ENCODE results near the gene TIAM1. TPM values are rescaled to one million over a fixed set of nuclear protein-coding genes. Genes with fewer than 3 reads are reported as not detected.

The TIAM1 gene
- total RNA-seq, 4 donors from 2014 or later, result 0.66 to 3.5 (median 1.0) TPM

- Histone ChIP-seq H3K4me1 (no peaks in the 10 kb centered on the region), H3K4me3 (no peak overlapping the region), H3K36me3 (no peaks in the 10 kb centered on the region), H3K27ac (no peak overlapping the region), H3K27me3 (peaks cover 0 to under 1% (median 0%) of the 10 kb centered on the region in 3 donors), H3K9me3 (no peaks in the 10 kb centered on the region)
- intact Hi-C loops (cut with DNase I; ENCODE audit: low total_unique reads) (no loop called here), in situ Hi-C loops (cut with MboI; ENCODE audit: low sequenced_read_pairs in 4 of 4) (no loop called here)
- DNase-seq, result no peak
- no peak for ATAC-seq
- TF ChIP-seq POLR2A (IDR thresholded peaks at IDR 0.05), result no peak
- TF ChIP-seq CTCF (IDR thresholded peaks at IDR 0.05 in 4 of 5, conservative IDR thresholded peaks at IDR 0.05 in 1 of 5), result no peak
These were observed 179.1 kb downstream of the TIAM1 start for GRCh38 chr21:31164713-31165694.

DNA sequence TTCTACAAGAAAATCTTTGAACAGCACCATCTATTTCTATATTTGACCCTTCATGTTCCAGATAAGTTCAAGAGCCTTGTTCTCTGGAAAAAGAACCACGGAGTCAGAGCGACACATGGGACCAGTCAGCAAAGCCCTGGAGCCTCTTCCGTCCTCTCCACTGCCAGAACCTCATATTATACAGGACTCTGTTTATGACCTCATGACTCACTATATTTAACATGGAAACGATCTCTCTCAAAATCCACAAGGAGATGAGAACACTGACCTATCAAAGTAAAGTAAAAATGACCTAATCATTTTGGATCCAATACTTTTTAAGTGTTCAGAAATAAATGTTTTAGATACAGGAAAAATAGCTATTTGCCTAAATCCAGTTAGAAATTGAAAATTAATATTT lies 181.2 kb downstream of the TIAM1 start:
- no peak for ATAC-seq
- intact Hi-C loops (cut with DNase I; ENCODE audit: low total_unique reads), result no loop called here

DNA sequence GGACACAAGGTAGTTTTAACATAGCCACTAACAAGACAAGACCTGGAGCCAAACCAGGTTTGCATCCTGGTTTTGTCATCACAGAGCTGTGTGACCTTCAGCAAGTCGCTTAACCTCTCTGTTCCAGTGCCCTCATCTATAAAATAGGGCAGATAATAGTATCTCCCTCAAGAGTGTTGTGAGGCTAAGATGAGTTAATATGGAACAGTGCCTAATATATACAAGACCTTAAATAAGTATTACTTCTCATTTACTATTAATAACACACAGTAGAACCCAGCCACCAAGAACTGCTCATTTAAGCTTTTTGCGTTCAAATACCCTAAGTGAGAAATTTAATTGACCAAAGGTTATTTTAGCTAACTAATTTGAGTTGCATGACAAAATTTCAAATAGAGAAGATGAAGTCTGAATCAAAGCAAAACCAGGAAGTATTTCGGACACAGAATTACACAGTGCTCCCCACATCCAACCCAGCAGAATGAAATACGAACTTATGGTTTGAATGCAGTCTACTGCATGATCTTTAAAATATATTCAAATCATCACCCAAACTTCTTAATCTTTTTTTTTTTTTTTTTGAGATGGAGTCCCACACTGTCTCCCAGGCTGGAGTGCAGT lies 181.9 kb downstream of the TIAM1 start:
- Histone ChIP-seq H3K36me3 (no peaks in the 10 kb centered on the region), H3K4me3 (no peak overlapping the region), H3K27me3 (peaks cover 0 to 3% (median 0%) of the 10 kb centered on the region in 3 donors), H3K4me1 (no peaks in the 10 kb centered on the region), H3K9me3 (peaks cover 0 to 4% (median 0%) of the 10 kb centered on the region in 3 donors), H3K27ac (no peak overlapping the region)
- intact Hi-C loops (cut with DNase I; ENCODE audit: low total_unique reads) (no loop called here), in situ Hi-C loops (cut with MboI; ENCODE audit: low sequenced_read_pairs in 4 of 4) (no loop called here)
- ATAC-seq (no peak), DNase-seq (no peak)
- TF ChIP-seq CTCF (IDR thresholded peaks at IDR 0.05 in 4 of 5, conservative IDR thresholded peaks at IDR 0.05 in 1 of 5) (no peak), POLR2A (IDR thresholded peaks at IDR 0.05) (no peak)

More for the DNA sequence above, 181.2 kb downstream of the TIAM1 start:
- Histone ChIP-seq H3K27me3 (peaks cover 0 to 3% (median 0%) of the 10 kb centered on the region in 3 donors), H3K4me1 (no peaks in the 10 kb centered on the region), H3K4me3 (no peak overlapping the region), H3K36me3 (no peaks in the 10 kb centered on the region), H3K27ac (no peak overlapping the region), H3K9me3 (no peaks in the 10 kb centered on the region)
- DNase-seq, result no peak
- TF ChIP-seq POLR2A (IDR thresholded peaks at IDR 0.05) (no peak), CTCF (IDR thresholded peaks at IDR 0.05 in 4 of 5, conservative IDR thresholded peaks at IDR 0.05 in 1 of 5) (no peak)
- in situ Hi-C loops (cut with MboI; ENCODE audit: low sequenced_read_pairs in 4 of 4), result no loop called here

DNA sequence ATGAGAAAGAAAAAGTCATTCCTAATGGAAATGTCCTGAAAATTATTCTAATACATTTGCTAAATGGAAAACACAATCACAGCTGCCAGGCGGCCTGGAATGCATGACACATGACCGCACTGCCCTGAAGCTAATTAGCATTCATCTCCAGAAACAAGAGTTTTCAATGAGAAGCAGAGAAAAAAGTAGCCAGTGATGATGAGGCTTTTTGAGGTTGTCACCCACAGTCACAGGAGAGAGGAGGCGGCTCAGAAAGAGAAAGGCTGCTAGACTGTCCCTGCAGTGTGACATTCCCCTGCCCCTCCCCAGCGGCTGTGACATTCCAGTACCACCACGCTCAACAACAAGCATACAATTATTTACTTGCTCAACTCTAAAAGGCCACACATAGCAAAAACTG lies 182.9 kb downstream of the TIAM1 start:
- TF ChIP-seq CTCF (IDR thresholded peaks at IDR 0.05 in 4 of 5, conservative IDR thresholded peaks at IDR 0.05 in 1 of 5) (no peak), POLR2A (IDR thresholded peaks at IDR 0.05) (no peak)
- Histone ChIP-seq H3K27ac (no peak overlapping the region), H3K4me1 (no peaks in the 10 kb centered on the region), H3K36me3 (no peaks in the 10 kb centered on the region), H3K9me3 (peaks cover 0 to 4% (median 0%) of the 10 kb centered on the region in 3 donors), H3K27me3 (peaks cover 0 to 3% (median 0%) of the 10 kb centered on the region in 3 donors), H3K4me3 (no peak overlapping the region)
- intact Hi-C loops (cut with DNase I; ENCODE audit: low total_unique reads), result no loop called here
- ATAC-seq, result no peak
- no peak for DNase-seq
- in situ Hi-C loops (cut with MboI; ENCODE audit: low sequenced_read_pairs in 4 of 4), result no loop called here

Measured in gastrocnemius medialis (tissue), 4 donors.